ENCODE results near the gene HELLS. TPM values are rescaled to one million over a fixed set of nuclear protein-coding genes. Genes with fewer than 3 reads are reported as not detected.

The HELLS gene
- total and polyA plus RNA-seq, 2 of the 8 experiments (the other 6 are each of a cell fraction or from before 2014, with no cell fraction given): 147 to 371 TPM

GRCh38 chr10:94617389-94617944 lies 71.9 kb downstream of the HELLS start (continued):
- TF ChIP-seq, protein P1, sequence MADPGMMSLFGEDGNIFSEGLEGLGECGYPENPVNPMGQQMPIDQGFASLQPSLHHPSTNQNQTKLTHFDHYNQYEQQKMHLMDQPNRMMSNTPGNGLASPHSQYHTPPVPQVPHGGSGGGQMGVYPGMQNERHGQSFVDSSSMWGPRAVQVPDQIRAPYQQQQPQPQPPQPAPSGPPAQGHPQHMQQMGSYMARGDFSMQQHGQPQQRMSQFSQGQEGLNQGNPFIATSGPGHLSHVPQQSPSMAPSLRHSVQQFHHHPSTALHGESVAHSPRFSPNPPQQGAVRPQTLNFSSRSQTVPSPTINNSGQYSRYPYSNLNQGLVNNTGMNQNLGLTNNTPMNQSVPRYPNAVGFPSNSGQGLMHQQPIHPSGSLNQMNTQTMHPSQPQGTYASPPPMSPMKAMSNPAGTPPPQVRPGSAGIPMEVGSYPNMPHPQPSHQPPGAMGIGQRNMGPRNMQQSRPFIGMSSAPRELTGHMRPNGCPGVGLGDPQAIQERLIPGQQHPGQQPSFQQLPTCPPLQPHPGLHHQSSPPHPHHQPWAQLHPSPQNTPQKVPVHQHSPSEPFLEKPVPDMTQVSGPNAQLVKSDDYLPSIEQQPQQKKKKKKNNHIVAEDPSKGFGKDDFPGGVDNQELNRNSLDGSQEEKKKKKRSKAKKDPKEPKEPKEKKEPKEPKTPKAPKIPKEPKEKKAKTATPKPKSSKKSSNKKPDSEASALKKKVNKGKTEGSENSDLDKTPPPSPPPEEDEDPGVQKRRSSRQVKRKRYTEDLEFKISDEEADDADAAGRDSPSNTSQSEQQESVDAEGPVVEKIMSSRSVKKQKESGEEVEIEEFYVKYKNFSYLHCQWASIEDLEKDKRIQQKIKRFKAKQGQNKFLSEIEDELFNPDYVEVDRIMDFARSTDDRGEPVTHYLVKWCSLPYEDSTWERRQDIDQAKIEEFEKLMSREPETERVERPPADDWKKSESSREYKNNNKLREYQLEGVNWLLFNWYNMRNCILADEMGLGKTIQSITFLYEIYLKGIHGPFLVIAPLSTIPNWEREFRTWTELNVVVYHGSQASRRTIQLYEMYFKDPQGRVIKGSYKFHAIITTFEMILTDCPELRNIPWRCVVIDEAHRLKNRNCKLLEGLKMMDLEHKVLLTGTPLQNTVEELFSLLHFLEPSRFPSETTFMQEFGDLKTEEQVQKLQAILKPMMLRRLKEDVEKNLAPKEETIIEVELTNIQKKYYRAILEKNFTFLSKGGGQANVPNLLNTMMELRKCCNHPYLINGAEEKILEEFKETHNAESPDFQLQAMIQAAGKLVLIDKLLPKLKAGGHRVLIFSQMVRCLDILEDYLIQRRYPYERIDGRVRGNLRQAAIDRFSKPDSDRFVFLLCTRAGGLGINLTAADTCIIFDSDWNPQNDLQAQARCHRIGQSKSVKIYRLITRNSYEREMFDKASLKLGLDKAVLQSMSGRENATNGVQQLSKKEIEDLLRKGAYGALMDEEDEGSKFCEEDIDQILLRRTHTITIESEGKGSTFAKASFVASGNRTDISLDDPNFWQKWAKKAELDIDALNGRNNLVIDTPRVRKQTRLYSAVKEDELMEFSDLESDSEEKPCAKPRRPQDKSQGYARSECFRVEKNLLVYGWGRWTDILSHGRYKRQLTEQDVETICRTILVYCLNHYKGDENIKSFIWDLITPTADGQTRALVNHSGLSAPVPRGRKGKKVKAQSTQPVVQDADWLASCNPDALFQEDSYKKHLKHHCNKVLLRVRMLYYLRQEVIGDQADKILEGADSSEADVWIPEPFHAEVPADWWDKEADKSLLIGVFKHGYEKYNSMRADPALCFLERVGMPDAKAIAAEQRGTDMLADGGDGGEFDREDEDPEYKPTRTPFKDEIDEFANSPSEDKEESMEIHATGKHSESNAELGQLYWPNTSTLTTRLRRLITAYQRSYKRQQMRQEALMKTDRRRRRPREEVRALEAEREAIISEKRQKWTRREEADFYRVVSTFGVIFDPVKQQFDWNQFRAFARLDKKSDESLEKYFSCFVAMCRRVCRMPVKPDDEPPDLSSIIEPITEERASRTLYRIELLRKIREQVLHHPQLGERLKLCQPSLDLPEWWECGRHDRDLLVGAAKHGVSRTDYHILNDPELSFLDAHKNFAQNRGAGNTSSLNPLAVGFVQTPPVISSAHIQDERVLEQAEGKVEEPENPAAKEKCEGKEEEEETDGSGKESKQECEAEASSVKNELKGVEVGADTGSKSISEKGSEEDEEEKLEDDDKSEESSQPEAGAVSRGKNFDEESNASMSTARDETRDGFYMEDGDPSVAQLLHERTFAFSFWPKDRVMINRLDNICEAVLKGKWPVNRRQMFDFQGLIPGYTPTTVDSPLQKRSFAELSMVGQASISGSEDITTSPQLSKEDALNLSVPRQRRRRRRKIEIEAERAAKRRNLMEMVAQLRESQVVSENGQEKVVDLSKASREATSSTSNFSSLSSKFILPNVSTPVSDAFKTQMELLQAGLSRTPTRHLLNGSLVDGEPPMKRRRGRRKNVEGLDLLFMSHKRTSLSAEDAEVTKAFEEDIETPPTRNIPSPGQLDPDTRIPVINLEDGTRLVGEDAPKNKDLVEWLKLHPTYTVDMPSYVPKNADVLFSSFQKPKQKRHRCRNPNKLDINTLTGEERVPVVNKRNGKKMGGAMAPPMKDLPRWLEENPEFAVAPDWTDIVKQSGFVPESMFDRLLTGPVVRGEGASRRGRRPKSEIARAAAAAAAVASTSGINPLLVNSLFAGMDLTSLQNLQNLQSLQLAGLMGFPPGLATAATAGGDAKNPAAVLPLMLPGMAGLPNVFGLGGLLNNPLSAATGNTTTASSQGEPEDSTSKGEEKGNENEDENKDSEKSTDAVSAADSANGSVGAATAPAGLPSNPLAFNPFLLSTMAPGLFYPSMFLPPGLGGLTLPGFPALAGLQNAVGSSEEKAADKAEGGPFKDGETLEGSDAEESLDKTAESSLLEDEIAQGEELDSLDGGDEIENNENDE (IDR thresholded peaks at IDR 0.05; ENCODE audit: insufficient replicate concordance, low read length): no peak
- no peak for TF ChIP-seq SUZ12 (IDR thresholded peaks at IDR 0.05; ENCODE audit: low read length)
- TF ChIP-seq CEBPB (IDR thresholded peaks at IDR 0.05; ENCODE audit: low read depth, low read length): no peak
- TF ChIP-seq TBP (IDR thresholded peaks at IDR 0.05; ENCODE audit: low read depth, low read length): no peak
- TF ChIP-seq SIX5 (IDR thresholded peaks at IDR 0.05; ENCODE audit: low read depth, low read length): no peak
- no peak for TF ChIP-seq CTCF (IDR thresholded peaks at IDR 0.05; ENCODE audit: control extremely low read depth in 1 of 3, insufficient read depth in 1 of 3, low read depth in 1 of 3, low read length in 3 of 3)
- TF ChIP-seq YY1 (IDR thresholded peaks at IDR 0.05; ENCODE audit: low read depth, low read length): no peak

All from H1 (cell line).